NCI-H2171 treated with DMSO at 0.1 percent for 48 hours (cell line): Measurements from ENCODE around the gene ZNF710.

Experiments used
- DNase-seq: peaks from one replicate; lab custom pipeline; 2025; lab: John Stamatoyannopoulos, UW

ZNF710 gene

DNA sequence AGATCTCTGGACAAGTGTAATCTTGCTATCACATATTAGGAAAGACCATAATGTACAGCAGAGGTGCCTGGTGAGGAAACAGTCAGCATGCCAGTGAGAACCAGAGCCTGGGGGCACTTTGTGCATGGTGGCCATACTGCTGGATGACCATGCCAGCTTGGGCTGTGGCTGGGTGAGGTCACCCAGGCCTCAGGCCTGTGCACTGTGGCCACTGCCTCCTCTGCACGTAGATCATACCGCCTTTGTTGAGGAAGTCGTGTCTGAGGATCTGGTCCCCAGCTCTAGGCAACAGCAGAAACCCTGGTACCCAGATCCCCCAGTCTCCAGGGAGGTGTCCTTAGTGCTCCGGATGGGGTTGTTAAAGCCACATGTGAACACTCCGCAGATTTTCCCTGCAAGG lies 38.9 kb downstream of the ZNF710 start:
- DNase-seq, result no peak

DNA sequence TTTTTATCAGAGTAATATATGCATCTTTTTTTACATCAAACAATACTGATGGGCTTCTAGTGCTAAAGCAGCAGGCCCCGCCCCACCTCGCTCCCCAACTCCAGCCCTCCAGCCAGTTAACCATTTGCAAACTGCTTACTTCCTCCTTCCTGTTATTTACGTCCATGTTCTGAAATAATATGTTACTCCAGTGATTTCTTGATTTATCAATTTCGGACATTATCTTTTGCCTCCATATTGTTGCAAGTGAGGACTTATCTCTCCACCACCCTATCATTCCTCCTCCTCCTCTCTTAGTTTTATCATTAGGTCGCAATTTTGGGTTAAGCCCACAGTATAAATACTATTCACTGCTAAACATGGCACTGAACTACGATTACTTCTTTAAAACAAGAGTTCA lies 39.5 kb downstream of the ZNF710 start:
- DNase-seq, result no peak

DNA sequence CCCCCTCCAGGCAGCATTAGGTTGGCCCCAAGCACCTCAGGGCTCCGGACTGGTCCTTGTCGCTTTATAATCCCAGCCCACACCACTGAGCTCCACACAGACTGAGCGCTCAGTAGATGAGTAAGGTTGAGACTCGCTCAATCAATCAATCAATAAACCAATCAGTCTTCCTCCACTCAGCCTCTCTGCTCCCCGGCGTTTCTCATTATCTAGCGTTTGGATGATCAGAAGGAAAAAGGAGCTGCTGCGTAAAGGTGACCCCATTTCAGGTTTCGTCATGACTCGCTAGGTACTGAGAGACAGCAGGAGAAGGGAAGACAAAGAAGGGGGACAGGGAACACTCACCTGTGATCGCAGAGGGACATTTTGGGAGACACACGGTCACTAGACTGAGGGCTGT lies 41.2 kb downstream of the ZNF710 start:
- DNase-seq, result no peak

DNA sequence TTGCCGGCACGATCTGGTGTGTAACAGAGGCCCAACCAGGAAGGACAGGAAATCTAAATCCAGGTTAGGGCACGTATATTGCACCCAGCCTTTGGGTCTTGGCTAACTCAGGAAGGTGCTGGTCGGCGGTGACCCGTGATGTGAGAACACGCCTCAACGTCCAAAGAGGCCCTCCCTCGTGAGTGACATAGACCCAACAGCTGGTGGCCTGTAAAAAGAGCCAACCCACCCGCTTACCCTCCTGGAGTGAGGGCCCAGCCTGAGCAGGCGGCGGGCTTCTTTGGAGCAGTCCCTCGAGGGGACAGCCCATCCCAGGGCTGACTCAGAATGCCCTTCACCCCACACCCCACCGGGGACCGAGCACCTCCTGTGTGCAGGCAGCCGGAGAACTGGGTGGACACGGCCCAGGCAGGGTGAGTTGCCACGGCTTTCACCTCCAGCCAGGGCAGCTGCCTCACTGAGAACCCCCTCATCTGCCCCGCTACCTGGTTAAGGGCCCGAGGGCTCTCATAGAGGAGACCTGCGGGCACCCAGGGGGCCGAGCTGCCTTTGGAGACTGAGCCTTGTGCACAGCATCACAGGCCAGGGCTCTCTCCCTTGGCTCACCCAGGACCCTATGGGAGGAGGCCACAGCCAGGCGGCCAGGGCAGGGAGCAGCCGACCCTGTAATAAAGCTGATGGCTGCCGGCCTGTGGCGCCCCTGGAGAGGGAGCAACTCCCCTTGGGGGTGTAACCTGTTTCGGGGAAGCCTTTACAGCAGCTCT lies 41.8 kb downstream of the ZNF710 start:
- no peak for DNase-seq

DNA sequence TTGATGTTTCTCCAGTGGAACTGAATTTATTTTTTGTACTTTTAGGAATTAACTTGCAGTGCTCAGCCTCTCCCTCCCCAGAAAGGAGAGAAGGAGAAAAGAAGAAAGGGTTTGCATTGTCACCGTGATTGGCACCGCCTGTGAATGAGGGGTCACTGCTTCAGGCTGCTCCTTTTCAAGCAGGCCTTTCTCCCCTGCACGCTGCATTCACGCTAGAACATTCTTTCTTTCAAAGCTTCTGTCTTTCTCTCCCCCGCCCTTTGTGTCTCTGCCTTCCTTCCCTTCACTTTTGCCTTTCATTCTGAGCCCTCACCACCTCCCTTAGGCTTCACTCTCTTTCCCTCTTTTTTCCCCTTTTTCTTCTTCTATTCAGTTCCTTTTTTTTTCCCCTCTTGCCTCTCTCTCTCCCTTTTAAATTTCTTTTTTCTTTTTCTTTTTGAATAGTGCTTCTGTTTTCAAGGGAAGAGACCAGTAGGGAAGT lies 42.4 kb downstream of the ZNF710 start:
- DNase-seq, result no peak

DNA sequence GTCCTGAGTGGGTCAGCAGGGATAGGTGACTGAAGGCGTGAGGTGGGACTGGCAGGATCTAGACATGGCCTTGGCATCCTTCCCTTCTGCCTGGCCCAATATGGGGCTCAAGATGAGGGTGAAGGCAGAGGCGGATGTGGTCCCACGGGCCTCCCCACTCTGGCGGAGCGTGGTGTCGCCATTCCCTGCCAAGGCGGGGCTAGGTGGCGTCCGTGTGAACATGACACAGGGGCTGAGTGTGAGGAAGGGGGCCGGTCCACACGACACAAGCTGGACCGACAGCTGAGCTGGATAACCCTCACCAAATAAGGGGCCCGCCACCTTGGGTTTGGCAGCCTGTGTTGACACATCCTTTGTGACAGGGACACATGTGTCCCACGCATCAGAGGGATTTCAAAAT lies 43.1 kb downstream of the ZNF710 start:
- DNase-seq, result no peak

DNA sequence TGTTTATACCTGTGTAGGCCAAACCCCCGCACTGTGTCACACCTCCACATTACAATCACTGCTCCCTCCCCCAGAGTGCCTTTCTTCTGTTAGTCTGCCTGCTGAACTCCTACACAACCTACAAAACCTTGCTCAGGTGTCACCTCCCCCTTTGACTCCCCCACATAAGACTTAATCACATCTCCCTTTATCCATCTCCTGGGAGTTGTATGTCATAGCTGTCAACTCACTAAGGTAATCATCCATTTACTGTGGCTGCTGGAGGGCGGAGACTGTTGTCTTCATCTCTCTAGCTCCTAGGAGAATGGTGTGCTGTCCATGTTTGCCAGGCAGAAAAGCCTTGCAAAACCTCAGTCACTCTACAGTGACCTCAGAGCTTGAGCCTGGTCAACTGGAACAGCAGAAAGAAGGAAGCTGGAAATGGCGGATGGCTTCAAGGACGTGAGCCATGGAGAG lies 43.8 kb downstream of the ZNF710 start:
- DNase-seq, result no peak

DNA sequence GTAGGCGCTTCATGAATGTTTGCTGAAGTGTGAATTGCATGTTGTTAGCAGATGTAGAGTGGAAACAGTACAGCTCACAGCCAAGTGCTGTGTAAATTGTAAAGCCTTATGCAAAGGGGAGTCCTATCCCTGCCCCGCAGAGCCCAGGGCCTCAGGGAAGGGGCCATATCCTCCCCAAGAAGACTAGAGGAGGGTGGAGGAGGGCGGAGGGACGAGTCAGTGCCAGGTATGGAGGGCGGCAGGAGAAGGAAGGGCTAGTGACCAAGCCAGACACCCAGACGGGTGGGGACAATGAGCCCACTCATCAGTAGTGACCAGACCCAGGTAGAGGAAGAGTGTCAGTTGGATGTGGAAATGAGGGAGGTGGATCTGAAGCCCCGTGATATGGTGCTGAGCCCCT lies 45.2 kb downstream of the ZNF710 start:
- no peak for DNase-seq

DNA sequence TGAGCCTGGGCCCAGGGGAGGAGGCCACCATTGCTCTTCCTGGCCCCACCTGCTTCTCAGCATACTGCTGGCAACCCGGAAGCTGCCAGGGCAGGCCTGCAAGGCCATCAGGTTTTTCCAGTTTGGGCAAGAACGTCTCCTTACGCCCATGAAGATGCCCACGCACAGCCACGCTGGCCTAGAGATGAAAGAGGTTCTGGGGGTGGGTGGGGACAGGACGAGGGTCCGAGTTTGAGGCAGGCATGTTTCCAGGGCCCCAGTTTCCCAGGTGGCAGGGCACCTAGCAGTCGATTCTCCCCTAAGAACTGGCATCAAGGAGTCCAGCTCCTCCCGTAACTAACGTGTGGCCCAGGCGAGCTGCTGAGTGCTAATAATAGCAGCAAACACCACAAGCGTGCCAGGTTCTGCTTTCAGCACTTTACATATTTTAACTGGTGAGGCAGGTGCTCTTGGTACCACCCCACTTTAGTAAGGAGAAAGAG lies 45.8 kb downstream of the ZNF710 start:
- DNase-seq, result no peak

DNA sequence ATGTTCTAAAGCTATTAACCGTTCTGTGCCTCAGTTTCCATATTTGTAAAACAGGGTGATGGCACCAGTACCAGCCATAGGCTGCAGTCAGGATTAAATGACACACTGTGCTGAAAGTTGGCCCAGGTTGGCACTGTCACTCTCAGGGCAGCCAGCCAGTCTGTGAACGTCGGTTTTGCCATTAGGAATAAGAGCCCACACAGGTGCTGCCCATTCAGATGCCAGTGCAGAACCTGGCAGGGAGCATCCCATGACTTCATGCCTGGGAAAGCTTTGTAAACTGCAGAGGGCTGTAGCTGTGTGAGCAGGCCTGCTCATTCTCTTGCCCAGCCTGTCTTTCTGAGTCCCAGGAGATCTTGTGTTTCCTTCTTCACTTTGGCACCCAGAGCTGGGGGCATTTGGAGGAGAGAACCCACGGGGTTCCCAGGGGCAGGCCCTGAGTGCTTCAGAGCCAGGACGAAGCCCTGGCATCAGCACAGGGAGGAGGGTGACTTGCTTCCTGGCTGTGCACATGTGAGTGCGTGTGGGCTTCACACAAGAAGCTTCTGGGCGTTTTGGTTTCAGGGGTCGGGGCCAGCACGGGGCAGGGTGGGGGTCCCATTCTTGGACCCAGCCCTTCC lies 46.9 kb downstream of the ZNF710 start:
- no peak for DNase-seq

DNA sequence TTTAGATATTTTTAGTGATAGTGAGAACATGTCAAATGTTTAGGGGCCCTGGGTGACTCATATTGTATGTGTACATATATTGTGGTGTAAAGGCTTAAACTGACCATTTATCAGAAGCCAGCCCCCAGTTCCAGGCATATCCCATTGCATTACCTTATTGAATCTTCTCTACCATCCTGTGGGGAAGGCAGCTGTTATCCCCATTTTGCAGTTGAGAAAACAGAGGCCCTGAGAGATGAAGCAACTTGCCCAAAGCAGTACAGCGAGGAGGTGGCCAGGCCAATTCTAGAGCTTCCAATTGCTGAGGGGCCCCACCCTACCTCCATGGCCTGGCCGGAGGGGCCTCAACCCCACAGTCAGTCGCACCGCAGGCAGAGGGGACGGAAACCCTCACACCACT lies 47.9 kb downstream of the ZNF710 start:
- no peak for DNase-seq

DNA sequence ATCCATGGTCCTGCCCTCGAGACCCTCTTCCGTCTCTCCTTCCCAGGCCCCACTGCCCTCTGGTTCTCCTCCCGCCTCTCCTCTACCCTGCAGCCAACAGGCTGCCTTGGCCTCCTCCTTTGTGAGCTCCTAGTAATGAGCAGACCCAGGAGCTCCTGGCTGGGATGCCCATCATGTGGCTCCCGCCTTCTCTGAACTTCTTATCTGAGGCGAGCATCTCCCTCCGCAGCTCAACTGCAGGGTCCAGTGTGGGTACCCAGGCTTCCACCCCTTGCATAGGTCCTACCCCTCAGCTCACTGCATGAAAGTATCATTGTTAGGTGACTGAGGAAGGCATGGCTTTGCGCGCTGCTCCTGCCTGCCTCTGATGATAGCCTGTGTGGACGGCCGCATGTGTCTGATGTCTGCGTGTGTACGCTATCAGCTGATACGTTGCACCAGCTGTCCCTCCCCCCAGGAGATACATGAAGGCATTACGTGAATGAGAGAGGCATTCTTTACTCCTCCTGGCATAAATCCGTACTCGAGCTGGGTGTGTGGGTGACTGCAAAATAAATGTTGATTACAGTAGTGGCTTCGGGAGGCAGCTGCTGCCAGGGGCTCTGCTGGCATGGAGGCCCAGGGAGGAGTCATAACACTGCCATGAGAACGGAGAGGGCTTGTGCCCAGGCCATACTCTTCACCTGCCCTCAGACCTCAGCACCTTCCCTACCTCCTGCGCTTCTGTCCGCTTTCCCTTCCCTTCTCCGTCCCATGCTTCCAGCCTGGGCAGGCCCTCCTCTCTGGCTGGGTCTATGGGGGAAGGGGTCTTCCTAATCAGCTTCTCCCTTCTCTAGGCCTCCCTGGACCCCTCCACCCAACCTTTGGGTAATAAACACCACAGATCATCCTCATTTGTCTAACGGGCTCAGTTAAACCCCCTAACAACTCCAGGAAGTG lies 48.8 kb downstream of the ZNF710 start:
- DNase-seq, result no peak

DNA sequence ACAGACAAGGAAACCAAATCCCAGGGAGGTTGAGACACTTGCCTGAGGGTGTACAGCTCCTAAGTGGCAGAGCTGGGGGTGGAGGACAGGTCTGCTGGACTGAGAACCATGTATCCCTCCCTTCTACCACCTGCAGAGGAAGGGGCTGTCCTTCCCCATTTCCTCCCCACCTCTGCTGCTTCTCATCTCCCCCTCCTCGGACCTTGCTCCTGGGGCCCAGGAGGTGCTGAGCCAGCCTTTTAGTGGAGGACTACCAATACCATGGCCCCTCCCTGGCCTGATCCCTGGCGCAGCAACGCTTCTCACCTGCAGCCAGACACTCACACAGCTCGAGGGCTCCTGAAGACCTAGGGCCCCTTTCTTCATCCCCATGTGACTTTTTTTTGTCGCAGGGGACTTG lies 50.8 kb downstream of the ZNF710 start:
- DNase-seq, result no peak

DNA sequence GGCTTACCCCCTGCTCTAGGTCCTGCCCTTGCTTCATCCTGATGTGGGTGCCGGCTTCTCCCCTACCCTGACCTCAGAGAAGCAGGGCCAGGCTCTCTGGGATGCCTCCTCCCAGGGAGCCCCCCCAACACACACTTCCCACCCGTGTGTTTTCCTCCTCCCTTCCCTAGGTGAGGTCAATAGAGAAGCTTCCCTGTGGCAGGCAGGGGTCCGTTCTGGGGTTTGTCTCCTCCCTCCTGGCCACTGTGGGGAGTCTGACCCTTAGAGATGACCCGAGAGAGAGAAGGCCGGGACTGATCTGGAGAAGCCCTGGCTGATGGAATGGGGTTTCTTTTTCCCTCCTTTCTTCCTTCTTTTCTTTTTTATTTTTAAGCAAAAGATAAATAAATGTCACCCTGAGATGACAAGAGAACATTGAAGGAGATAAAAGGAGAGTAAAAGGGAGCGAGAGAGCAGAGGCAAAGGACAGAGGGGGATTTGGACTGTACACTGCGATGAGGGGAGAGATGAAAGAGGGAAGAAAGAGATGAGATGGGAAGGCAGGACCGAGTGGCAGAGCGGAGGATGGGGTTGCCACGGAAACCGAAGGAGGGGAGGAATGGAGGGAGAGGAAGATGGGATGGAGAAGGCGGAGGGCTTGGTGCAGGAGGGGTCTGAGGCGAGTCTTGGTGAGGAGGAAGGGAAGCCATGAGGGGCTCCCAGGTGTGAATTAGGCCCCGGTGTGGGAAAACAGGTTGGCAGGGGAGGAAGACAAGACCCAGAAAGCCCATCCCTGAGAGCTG lies 52.8 kb downstream of the ZNF710 start:
- DNase-seq, result no peak

DNA sequence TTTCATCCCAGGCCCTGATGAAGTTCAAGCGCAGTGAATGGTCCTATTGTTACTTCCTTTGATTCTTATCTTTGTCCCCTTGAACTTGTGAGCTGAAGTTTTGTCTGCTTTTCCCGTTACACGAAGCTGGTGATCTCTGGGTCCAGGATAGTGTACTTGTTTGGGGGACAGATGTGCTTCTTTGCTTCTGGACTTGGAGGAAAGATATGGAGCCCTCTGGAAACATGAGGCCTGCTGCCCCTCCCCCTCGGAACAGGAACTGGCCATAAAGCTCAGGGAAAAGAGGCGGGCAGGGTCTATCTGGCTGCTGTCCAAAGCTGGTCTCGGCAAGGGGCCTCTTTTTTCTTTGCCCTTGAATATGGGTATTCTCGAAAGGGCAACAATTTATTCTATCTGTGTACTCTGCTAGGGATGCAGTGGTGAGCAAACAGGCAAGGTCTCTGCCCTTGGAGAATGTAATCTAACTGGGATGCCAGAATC lies 53.5 kb downstream of the ZNF710 start:
- no peak for DNase-seq

DNA sequence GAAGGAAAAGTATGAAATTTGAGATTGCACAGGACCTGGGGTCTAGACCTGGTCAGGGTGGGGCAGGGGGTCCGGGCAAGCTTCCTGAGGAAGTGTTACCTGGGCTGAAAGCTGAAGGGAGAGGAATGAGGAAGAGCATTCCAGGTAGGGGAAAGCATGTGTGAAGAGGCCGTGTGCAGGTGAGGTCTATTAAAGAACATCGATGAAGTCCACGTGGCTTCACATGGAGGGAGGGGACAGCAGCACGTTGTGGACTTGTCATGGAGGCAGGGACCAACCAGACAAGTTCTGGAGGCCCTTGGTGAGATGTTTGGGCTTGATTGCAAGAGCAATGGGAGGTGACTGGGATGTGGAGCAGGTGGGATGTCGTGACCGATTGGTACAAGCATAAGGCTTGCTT lies 54.1 kb downstream of the ZNF710 start:
- no peak for DNase-seq

DNA sequence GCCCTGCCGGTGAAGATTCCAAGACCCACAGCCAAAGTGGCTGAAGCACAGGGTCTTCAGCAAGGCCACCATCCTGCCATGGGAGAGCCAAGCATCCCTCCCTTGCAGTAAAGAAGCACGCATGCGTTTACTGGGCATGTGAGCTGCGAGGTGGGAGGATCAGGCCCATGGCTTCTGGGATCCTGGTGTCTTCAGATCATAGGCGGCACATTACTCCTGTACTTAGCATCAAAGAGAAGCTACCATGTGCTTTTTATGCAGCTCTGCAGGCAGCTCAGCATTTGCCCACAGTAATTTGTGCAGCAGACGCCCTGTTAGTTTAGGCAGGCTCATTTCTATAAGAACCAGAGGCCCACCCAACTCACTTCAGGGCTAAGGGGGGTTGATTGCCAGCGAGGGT lies 55.4 kb downstream of the ZNF710 start:
- no peak for DNase-seq

DNA sequence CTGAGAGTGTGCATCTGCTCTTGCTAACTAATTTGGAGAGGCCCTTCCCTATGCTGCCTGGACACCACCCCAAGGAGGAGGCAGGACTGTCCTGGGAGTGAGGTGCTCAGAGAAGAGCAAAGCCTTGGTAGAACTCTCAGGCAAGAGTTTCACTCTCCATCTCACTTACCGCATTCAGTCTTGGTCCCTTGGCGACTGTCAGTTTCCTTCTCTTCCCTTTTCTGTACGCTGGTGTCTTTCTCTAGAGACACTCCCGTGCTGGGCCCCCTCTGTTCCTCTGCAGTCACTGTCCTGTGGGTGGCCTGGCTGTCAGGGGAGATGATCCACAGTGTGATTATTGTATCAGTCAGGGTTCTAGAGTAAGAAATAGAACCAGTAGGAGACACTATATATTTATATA lies 57.2 kb downstream of the ZNF710 start:
- no peak for DNase-seq

DNA sequence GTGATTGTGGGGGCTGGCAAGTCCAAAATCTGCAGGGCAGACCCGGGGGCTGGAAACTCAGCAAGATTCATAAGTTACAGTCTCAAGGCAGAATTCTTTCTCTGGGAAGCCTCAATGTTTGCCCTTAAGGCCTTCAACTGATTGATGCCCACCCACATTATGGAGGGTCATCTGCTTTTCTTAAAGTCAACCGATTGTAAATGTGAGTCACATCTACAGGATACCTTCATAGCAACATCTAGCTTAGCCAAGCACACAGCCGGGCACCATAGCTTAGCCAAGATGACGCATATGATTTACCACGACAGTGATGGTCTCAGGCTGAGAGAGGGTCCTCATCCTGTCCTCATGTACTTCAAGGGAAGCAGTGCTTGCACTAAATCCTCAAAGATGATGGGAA lies 57.7 kb downstream of the ZNF710 start:
- no peak for DNase-seq

DNA sequence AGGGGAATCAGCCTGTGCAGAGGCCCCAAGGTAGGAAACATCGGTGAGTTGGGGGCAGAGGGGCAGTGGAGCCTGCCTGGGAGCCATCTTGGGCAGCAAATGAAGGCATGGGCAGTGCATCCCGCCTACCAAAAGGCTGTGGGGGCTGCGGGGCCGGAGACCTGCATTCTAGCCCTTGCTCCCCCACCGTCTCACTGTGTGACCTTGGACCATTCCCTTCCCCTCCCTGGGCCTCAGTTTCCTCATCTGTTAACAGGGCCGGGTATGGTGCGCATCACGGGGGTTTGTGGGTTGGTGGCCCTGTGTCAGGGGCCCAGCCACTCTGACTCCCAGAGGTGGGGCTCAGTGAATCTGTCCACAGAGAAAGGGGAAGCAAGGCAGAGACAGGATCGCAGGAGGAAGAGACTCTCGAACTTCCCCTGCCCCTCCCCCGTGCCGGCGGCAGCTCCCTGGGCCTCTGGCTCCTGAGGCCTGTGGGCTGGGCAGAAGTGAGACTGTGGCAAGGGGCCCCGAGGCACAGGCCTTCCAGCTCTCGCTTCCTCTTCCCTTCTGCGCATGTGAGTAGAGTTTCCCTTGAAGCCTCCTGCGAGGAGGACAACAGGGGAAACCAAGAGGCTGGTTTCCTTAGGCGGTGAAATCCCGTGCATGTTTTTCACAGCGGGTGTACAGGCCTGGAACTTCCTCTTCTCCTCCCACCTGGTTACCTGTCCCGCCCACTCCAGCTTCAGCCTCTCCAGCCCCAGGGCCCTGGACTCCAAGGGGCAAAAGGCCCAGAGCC lies 58.3 kb downstream of the ZNF710 start:
- DNase-seq, result no peak

DNA sequence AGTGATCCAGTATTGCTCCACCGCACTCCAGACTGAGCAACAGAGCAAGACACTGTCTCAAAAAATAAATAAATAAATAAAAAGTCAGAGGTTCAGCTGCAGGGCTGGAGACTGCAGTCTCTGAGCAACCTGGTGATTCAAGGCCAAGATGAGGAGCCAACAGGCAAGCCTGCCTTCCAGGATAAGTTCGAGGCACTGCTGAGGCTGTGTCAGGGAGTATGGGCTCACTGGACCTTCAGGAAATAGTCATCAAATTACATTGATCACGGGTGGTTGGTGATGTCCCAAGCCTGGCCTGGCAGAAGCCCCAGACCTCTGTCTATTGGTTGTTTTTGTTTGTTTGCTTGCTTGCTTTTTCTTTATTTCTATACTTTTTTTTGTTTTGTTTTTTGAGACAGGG lies 59.7 kb downstream of the ZNF710 start:
- no peak for DNase-seq
